Activated CD8-positive, alpha-beta T cell treated with anti-CD3 and anti-CD28 coated beads for 36 hours (primary cell): ENCODE results near the gene ZSWIM4. TPM values are rescaled to one million over a fixed set of nuclear protein-coding genes. Genes with fewer than 3 reads are reported as not detected.
"Not testable (repeated sequence)": the region's sequence is repeated elsewhere in the genome, so short reads cannot be mapped to it uniquely, and the experiment has no call there.

Experiments used
- ATAC-seq: fragments of 200-7000 bp; cut with Tn5 transposase; one replicate; pipeline ENCODE4 v1.10.0; 2021; ENCODE audit warnings: mild to moderate bottlenecking, moderate library complexity
- CTCF ChIA-PET: fragments of 350-600 bp; sonication (Branson Sonifier 250); formaldehyde crosslinking; loops from one replicate; lab custom pipeline; 2021; ENCODE audit warnings: antibody characterized with exemption; lab: Charles Lee
- POLR2A ChIA-PET: fragments of 350-600 bp; sonication (Branson Sonifier 250); formaldehyde crosslinking; loops from one replicate; lab custom pipeline; 2021; ENCODE audit warnings: antibody characterized with exemption; lab: Charles Lee
- DNase-seq: peaks from one replicate; pipeline ENCODE4 v3.0.0-alpha.2; 2020
- H3K27ac Mint-ChIP-seq: one replicate; pipeline ENCODE4 v1.8.0; 2021; ENCODE audit warnings: mild to moderate bottlenecking, mixed read lengths
- H3K27me3 Mint-ChIP-seq: one replicate; pipeline ENCODE4 v1.8.0; 2021; ENCODE audit warnings: mixed read lengths
- H3K36me3 Mint-ChIP-seq: one replicate; pipeline ENCODE4 v1.8.0; 2021; ENCODE audit warnings: low read depth, mixed read lengths
- H3K4me1 Mint-ChIP-seq: one replicate; pipeline ENCODE4 v1.8.0; 2021; ENCODE audit warnings: low read depth, mixed read lengths
- H3K4me3 Mint-ChIP-seq: one replicate; pipeline ENCODE4 v1.8.0; 2021; ENCODE audit warnings: mild to moderate bottlenecking, moderate library complexity, mixed read lengths
- H3K9me3 Mint-ChIP-seq: one replicate; pipeline ENCODE4 v1.8.0; 2021; ENCODE audit warnings: mixed read lengths
- intact Hi-C: fragments of 100-400 bp; cut with micrococcal nuclease; formaldehyde crosslinking; loops from one replicate; pipeline ENCODE4 v1.10.0; 2022
- total RNA-seq, 2 experiments: library from RNA; stranded (reverse); gene quantifications; one replicate each; pipeline ENCODE4 v1.2.3, GENCODE V29; 2021
- TF ChIP-seq, protein P1 (sequence below): fragments of 200-600 bp; IDR thresholded peaks from one replicate; pipeline ENCODE4 v1.8.0; 2022; ENCODE audit warnings: antibody characterized with exemption, mild to moderate bottlenecking

ZSWIM4 gene
- total RNA-seq, 2 experiments from 2014 or later, result 6.6 to 6.8 TPM

DNA sequence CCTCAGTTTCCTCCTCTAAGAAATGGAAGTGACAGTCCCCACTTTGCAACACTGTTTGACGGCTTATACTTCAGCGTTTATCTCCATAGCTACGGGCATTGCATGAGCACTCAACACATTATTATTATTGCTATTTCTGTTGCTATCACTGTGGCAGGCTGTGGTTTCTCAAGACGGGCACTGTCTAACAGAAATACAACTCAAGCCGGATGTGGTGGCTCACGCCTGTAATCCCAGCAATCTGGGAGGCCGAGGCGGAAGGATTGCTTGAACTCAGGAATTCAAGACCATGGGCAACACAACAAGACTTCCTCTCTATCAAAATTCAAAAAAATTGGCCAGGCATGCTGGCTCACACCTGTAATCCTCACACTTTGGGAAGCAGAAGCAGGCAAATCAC, 4.9 kb upstream of the ZSWIM4 start:
- H3K36me3 Mint-ChIP-seq, result no peaks in the 10 kb centered on the region
- TF ChIP-seq, protein P1, sequence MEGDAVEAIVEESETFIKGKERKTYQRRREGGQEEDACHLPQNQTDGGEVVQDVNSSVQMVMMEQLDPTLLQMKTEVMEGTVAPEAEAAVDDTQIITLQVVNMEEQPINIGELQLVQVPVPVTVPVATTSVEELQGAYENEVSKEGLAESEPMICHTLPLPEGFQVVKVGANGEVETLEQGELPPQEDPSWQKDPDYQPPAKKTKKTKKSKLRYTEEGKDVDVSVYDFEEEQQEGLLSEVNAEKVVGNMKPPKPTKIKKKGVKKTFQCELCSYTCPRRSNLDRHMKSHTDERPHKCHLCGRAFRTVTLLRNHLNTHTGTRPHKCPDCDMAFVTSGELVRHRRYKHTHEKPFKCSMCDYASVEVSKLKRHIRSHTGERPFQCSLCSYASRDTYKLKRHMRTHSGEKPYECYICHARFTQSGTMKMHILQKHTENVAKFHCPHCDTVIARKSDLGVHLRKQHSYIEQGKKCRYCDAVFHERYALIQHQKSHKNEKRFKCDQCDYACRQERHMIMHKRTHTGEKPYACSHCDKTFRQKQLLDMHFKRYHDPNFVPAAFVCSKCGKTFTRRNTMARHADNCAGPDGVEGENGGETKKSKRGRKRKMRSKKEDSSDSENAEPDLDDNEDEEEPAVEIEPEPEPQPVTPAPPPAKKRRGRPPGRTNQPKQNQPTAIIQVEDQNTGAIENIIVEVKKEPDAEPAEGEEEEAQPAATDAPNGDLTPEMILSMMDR, result no peak
- no peaks in the 10 kb centered on the region for H3K27me3 Mint-ChIP-seq
- ATAC-seq (no peak), DNase-seq (no peak)
- H3K4me3 Mint-ChIP-seq, result no peak overlapping the region
- no peaks in the 10 kb centered on the region for H3K9me3 Mint-ChIP-seq
- CTCF ChIA-PET, result interaction anchor here (1.0 kb wide), 1 partner anchor 72 kb away, joined by 4 read pairs; no protein-coding TSS in a partner anchor
- POLR2A ChIA-PET, result interaction anchor here (0.6 kb wide), 1 partner anchor 74 kb away, joined by 3 read pairs; no protein-coding TSS in a partner anchor
- H3K27ac Mint-ChIP-seq, result peak overlapping the region; percentile 49
- intact Hi-C loops, result no loop called here
- H3K4me1 Mint-ChIP-seq, result peaks cover 30% of the 10 kb centered on the region

DNA sequence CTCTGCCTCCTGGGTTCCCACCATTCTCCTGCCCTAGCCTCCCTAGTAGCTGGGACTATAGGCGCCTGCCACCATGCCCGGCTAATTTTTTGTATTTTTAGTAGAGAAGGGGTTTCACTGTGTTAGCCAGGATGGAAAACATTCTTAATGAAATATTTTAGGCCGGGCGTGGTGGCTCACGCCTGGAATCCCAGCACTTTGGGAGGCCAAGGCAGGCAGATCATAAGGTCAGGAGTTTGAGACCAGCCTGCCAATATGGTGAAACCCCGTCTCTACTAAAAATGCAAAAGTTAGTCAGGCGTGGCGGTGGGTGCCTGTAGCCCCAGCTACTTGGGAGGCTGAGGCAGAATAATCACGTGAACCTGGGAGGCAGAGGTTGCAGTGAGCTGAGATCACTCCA, 1.9 kb upstream of the ZSWIM4 start:
- H3K4me1 Mint-ChIP-seq, result peaks cover 35% of the 10 kb centered on the region
- H3K36me3 Mint-ChIP-seq, DNase-seq, ATAC-seq, H3K27ac Mint-ChIP-seq, H3K9me3 Mint-ChIP-seq, intact Hi-C loops, H3K4me3 Mint-ChIP-seq, H3K27me3 Mint-ChIP-seq: not testable (repeated sequence)
- CTCF ChIA-PET, result interaction anchor here (1.2 to 6.2 kb wide), 2 partner anchors 43 to 68 kb away, joined by 3 to 58 read pairs; no protein-coding TSS in a partner anchor
- POLR2A ChIA-PET, result interaction anchor here (2.2 to 6.7 kb wide), 2 partner anchors 9 to 42 kb away, joined by 12 to 32 read pairs; no protein-coding TSS in a partner anchor

DNA sequence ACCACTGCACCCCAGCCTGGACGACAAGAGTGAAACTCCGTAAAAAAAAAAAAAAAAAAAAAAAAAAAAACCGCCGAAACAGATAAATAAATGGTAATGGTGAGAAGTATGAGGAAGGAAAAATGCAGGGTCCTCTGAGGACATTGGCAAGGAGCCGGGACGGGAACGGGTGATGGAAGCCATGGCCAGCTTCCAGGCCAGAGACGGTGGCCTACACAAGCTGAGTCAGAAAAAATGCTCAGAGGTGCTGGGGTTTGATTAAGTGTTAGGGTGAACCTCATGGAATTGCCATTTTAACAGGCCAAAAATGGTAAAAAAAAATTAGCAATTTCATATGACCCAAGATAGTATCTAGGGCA, 866 bp upstream of the ZSWIM4 start:
- Mint-ChIP-seq H3K36me3 (no peaks in the 10 kb centered on the region), H3K4me3 (peak overlapping the region; percentile 96), H3K9me3 (no peaks in the 10 kb centered on the region), H3K4me1 (peaks cover 29% of the 10 kb centered on the region), H3K27ac (peak overlapping the region; percentile 94), H3K27me3 (no peaks in the 10 kb centered on the region)
- ChIA-PET CTCF (interaction anchor here (1.2 to 6.2 kb wide), 3 partner anchors 8 to 67 kb away, joined by 3 to 58 read pairs (median 5); no protein-coding TSS in a partner anchor), POLR2A (interaction anchor here (1.0 to 6.7 kb wide), 8 partner anchors 10 to 68 kb away, joined by 3 to 32 read pairs (median 5); partner anchors contain the start of gene C19orf53)
- TF ChIP-seq, protein P1, result no peak
- ATAC-seq, result no peak
- no peak for DNase-seq
- intact Hi-C loops, result no loop called here

DNA sequence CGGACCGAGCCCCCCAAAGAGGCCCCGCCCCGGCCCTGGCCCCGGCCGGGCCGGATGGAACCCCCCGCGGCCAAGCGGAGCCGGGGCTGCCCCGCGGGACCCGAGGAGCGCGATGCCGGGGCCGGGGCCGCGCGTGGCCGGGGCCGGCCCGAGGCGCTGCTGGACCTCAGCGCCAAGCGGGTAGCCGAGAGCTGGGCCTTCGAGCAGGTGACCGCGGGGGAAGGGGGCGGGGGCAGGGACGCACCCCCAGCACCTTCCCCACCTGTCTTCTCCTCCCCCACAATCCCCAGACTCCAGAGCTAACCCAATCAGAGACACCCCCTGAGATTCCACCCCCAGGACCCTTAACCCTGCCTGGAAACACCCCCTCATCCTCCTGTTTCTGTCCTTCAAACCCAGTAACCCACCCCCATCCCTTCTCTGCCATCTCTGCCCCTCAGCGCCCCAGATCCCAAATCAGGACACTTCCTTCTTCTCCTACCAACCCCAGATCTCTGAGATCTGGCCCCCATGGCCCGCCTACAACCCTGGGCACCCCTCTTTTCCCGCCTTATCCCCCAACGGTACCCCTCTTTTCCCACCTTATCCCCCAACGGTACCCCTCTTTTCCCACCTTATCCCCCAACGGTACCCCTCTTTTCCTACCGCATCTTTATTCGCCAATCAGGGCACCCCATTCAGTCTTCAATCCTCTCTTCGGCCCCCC, 505 bp downstream of the ZSWIM4 start:
- DNase-seq (peak; percentile 24), ATAC-seq (peak; percentile 22)
- Mint-ChIP-seq H3K27me3 (no peaks in the 10 kb centered on the region), H3K9me3 (no peaks in the 10 kb centered on the region), H3K4me1 (peaks cover 23% of the 10 kb centered on the region), H3K36me3 (no peaks in the 10 kb centered on the region), H3K27ac (peak overlapping the region; percentile 83), H3K4me3 (peak overlapping the region; percentile 96)
- TF ChIP-seq, protein P1, result no peak
- intact Hi-C loops, result loop anchor here (5.0 kb wide), 1 partner anchor 42 kb away; no protein-coding TSS in a partner anchor
- CTCF ChIA-PET, result interaction anchor here (1.0 to 6.2 kb wide), 6 partner anchors 11 to 341 kb away, joined by 3 to 58 read pairs (median 8); partner anchors contain the start of gene ASF1B
- POLR2A ChIA-PET, result interaction anchor here (1.1 to 6.7 kb wide), 9 partner anchors 12 to 52 kb away, joined by 3 to 32 read pairs (median 6); partner anchors contain the start of gene C19orf53

DNA sequence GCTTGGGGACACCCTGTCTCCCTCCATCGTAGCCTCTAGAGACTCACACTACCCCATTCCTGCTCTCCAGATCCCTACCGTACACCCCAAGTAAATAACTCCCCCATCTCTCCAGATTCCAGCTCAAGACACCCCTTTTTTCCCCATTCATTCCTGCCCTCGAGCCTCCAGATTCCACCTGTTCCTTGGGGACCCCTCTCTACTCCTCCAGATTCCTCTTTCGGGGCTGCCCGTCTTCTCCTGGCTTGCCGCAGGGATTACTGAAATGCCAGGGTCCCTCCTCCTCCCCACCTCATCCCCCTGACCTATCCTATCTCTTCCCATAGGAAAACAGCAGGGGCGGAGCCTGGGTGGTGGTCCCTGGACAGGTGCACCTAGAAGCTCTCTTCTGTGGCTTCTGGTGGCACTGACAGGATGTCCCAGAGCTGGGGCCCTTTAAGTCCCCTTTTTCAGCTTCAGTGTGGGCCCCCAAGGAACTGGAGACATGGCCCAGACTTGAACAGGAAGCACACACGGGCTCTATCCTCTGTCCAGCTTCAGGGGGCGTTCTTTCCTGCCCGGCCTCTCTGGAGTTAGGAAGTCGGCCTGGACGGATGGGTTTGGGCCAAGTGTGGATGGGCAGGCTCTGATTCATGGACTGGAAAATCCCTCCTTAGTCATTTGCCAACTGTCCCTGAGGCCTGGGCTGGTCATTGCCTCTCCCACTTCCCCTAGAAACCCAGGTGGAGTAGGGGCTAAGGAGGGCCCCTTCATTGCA, 1.2 kb downstream of the ZSWIM4 start:
- ATAC-seq (no peak), DNase-seq (peak; percentile 44)
- no peaks in the 10 kb centered on the region for H3K27me3 Mint-ChIP-seq
- peak overlapping the region; percentile 83 for H3K27ac Mint-ChIP-seq
- ChIA-PET CTCF (interaction anchor here (1.9 to 6.2 kb wide), 5 partner anchors 12 to 340 kb away, joined by 4 to 58 read pairs (median 10); partner anchors contain the start of gene ASF1B), POLR2A (interaction anchor here (0.7 to 6.7 kb wide), 8 partner anchors 8 to 51 kb away, joined by 3 to 32 read pairs (median 6); a partner anchor contains a TSS)
- intact Hi-C loops, result loop anchor here (5.0 kb wide), 1 partner anchor 41 kb away; no protein-coding TSS in a partner anchor
- TF ChIP-seq, protein P1, result no peak
- no peaks in the 10 kb centered on the region for H3K36me3 Mint-ChIP-seq
- H3K4me1 Mint-ChIP-seq, result peaks cover 23% of the 10 kb centered on the region
- peak overlapping the region; percentile 82 for H3K4me3 Mint-ChIP-seq
- no peaks in the 10 kb centered on the region for H3K9me3 Mint-ChIP-seq
